ENCODE measurements around the gene SCO2.

DNA sequence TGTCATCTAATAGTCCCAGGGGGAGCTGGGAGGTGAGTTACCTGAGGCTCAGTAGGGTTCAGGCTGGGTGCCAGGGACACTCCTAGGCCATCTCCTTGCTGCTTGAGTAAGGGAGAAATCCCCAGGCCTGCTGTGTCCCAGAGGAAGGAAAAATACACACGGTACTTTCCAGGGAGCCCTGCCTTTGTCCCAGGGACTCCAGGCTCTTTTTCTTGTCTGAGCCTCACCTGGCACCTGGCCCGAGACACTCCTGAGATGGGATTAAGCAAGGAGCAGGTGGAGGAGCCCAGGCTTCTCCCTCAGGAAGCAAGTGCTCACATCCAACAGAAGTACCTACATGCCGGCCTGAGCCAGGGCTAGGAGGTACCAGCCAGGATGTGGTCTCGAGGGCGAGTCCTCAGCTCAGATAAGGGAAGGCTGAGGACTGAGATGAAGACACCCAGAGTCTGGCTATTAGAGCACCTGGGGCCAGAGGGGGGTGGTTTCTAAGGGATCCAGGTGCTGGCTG is 19.4 kb upstream of the SCO2 start:
- no peak for TF ChIP-seq CTCF (IDR thresholded peaks at IDR 0.05)
- no peak for TF ChIP-seq POLR2A (IDR thresholded peaks at IDR 0.05)
- TF ChIP-seq POLR2AphosphoS5 (IDR thresholded peaks at IDR 0.05): no peak

Measured in transverse colon (tissue), 4 donors.